K562 (cell line): Measurements from ENCODE around the gene SLC44A5. TPM values are rescaled to one million over a fixed set of nuclear protein-coding genes. Genes with fewer than 3 reads are reported as not detected.

ENCODE experiments used
- ATAC-seq: fragments of 200-7000 bp; cut with Tn5 transposase; 3 replicates; pipeline ENCODE4 v1.9.1; 2020; ENCODE audit warnings: moderate library complexity
- BruUV-seq: library from RNA; stranded (reverse); fragments of 400-500 nt; replicated peaks from 2 replicates; lab custom pipeline; 2021; lab: Mats Ljungman, UMichigan
- CTCF ChIA-PET: fragments of 300-600 bp; formaldehyde crosslinking; extraction: SDS; loops from one replicate; lab custom pipeline; 2021; ENCODE audit warnings: low intra/inter-chr PET ratio; lab: Yijun Ruan, JAX
- POLR2A ChIA-PET: fragments of 300-600, 350-650 bp; sonication (Branson Sonifier 250); formaldehyde crosslinking; extraction: SDS; loops from one replicate; lab custom pipeline; 2021; ENCODE audit warnings: antibody characterized with exemption, inconsistent platforms; lab: Yijun Ruan, JAX
- DNase-seq, 4 experiments: peaks; one replicate each; pipeline versions ENCODE4 v3.0.0 to v3.0.0-alpha.2; 2011 to 2018; ENCODE audit warnings: low spot score in 3 of 4, mixed read lengths in 3 of 4; ENCODE audit errors: extremely low read depth in 1 of 4
- FAIRE-seq: peaks from 2 replicates; lab custom pipeline; 2011; peaks lifted over from hg19 to GRCh38; lab: Jason Lieb, UNC
- H2AFZ ChIP-seq: 2 replicates; pipeline ENCODE4 v1.6.0; 2011; ENCODE audit warnings: low read depth, low read length, control low read depth, inconsistent platforms
- H3K27ac ChIP-seq: fragments of 200-600 bp; 3 replicates; pipeline ENCODE4 v1.8.0; 2011; ENCODE audit warnings: low read depth, mild to moderate bottlenecking, control low read depth, inconsistent platforms, low read length, moderate library complexity, mixed read lengths; ENCODE audit errors: extremely low read depth
- H3K27me3 ChIP-seq, 2 experiments: fragments of 300-600 bp in 1 of 2; 2 replicates in 1 of 2; 3 replicates in 1 of 2; pipeline versions ENCODE4 v1.6.0 to v1.8.0; 2011; ENCODE audit warnings: inconsistent platforms in 2 of 2, low read length in 2 of 2, mild to moderate bottlenecking in 1 of 2, mixed read lengths in 1 of 2, moderate library complexity in 1 of 2; ENCODE audit not compliant: control insufficient read depth in 2 of 2, insufficient read depth in 2 of 2
- H3K36me3 ChIP-seq: fragments of 300-600 bp; 3 replicates; pipeline ENCODE4 v1.8.0; 2011; ENCODE audit warnings: mild to moderate bottlenecking, low read length, inconsistent platforms; ENCODE audit not compliant: control insufficient read depth, insufficient read depth
- H3K4me1 ChIP-seq, 2 experiments: fragments of 200-600 bp in 1 of 2; replicated peaks in 1 of 2; 2 replicates in 1 of 2; 3 replicates in 1 of 2; pipeline versions ENCODE4 v1.5.1 to v1.8.0; 2011; ENCODE audit warnings: inconsistent platforms in 2 of 2, low read length in 2 of 2, mild to moderate bottlenecking in 1 of 2, mixed read lengths in 1 of 2, moderate library complexity in 1 of 2; ENCODE audit not compliant: control insufficient read depth in 2 of 2, insufficient read depth in 2 of 2
- H3K4me2 ChIP-seq: 2 replicates; pipeline ENCODE4 v1.6.1; 2011; ENCODE audit warnings: low read length, control low read depth, inconsistent platforms, mixed read lengths; ENCODE audit not compliant: insufficient read depth
- H3K4me3 ChIP-seq: fragments of 200-600 bp; sonication (generic), shearing (Covaris generic); 2 replicates; pipeline ENCODE4 v1.5.1; 2016; ENCODE audit warnings: control low read depth, inconsistent platforms
- H3K79me2 ChIP-seq: fragments of 200-600 bp; 3 replicates; pipeline ENCODE4 v1.8.0; 2011; ENCODE audit warnings: low read length, inconsistent platforms; ENCODE audit not compliant: control insufficient read depth, insufficient read depth
- H3K9ac ChIP-seq, 2 experiments: 2 replicates each; pipeline versions ENCODE4 v1.6.0 to v1.6.1; 2011; ENCODE audit warnings: low read depth in 2 of 2, low read length in 2 of 2, control low read depth in 1 of 2, inconsistent platforms in 1 of 2, mild to moderate bottlenecking in 1 of 2, mixed read lengths in 1 of 2; ENCODE audit not compliant: insufficient read depth in 1 of 2
- H3K9me1 ChIP-seq: one replicate; pipeline ENCODE4 v1.6.0; 2011; ENCODE audit warnings: inconsistent platforms, mild to moderate bottlenecking, low read length, moderate library complexity; ENCODE audit not compliant: control insufficient read depth, insufficient read depth
- H3K9me3 ChIP-seq: replicated peaks from 2 replicates; pipeline ENCODE4 v1.5.1; 2011; ENCODE audit warnings: low read depth, low read length, inconsistent platforms; ENCODE audit not compliant: control insufficient read depth, insufficient read depth
- H4K20me1 ChIP-seq: replicated peaks from 2 replicates; pipeline ENCODE4 v1.6.1; 2011; ENCODE audit warnings: low read length, inconsistent platforms, mixed read lengths; ENCODE audit not compliant: control insufficient read depth, insufficient read depth
- CEBPG ChIP-seq, 3 experiments: fragments of 200-800 bp in 1 of 3; sonication (Bioruptor generic) in 1 of 3; sonication (generic) in 1 of 3; formaldehyde crosslinking in 1 of 3; IDR thresholded peaks in 2 of 3; conservative IDR thresholded peaks in 1 of 3; 2 replicates each; pipeline versions ENCODE4 v1.6.1 to v1.8.0; 2016 to 2022; ENCODE audit warnings: missing compliant biosample characterization in 2 of 3, missing genetic modification characterization in 2 of 3, mild to moderate bottlenecking in 1 of 3, missing genetic modification reagents in 1 of 3
- ZBTB34 ChIP-seq: fragments of 250-450 bp; sonication (Bioruptor Pico); IDR thresholded peaks from 2 replicates; pipeline ENCODE4 v1.8.0; 2021; ENCODE audit warnings: mild to moderate bottlenecking, moderate library complexity
- in situ Hi-C: fragments of 300-500 bp; cut with MboI; formaldehyde crosslinking; loops from 4 replicates; pipeline ENCODE4 v1.15.0; 2018; ENCODE audit warnings: inconsistent platforms, mixed read lengths
- intact Hi-C: fragments of 100-400 bp; cut with micrococcal nuclease; formaldehyde crosslinking; loops from 2 replicates; pipeline ENCODE4 v1.14.2; 2022
- polyA plus RNA-seq, 8 experiments: library from polyadenylated mRNA; depleted of rRNA in 4 of 8; stranded (reverse) in 5 of 8; unstranded in 3 of 8; fragments of >200 nt; fragmentation: Nextera tagmentation in 2 of 8; fragmentation: Illumina TruSeq in 1 of 8; extraction: Ambion mirVana in 2 of 8; extraction: Trizol in 1 of 8; gene quantifications; 2 replicates each; pipeline versions ENCODE4 v1.2.1 to v1.2.3, GENCODE V29; 2011 to 2014; ENCODE audit warnings: inconsistent platforms in 1 of 8, missing spikeins in 1 of 8
- total RNA-seq, 7 experiments: library from RNA; depleted of rRNA in 6 of 7; stranded (reverse); fragments of >200 nt in 6 of 7; fragmentation: Illumina TruSeq in 2 of 7; extraction: Trizol in 2 of 7; gene quantifications; 2 replicates each; pipeline versions ENCODE4 v1.2.1 to v1.2.3, GENCODE V29; 2011 to 2021; ENCODE audit warnings: low replicate concordance in 1 of 7

Gene SLC44A5
- total and polyA plus RNA-seq, 9 of the 15 experiments (the other 6 are each of a cell fraction or from before 2014, with no cell fraction given), result 1.2 to 10.1 (median 3.2) TPM

- DNase-seq (no peak), ATAC-seq (no peak), FAIRE-seq (no peak)
- TF ChIP-seq ZBTB34 (CRISPR knock-in tag) (no peak), CEBPG (CRISPR knock-in tag; IDR thresholded peaks at IDR 0.05) (no peak), CEBPG (tag; conservative IDR thresholded peaks at IDR 0.05 in 1 of 2, IDR thresholded peaks at IDR 0.05 in 1 of 2) (0 out of 4 replicates have a peak, but pooled peaks have one; percentile 15 to 20)
- Histone ChIP-seq H4K20me1 (no peaks in the 10 kb centered on the region), H3K4me1 (peaks cover 0 to 9% of the 10 kb centered on the region in 2 experiments; a peak in 2 of 5 replicates), H3K79me2 (no peaks in the 10 kb centered on the region), H2AFZ (no peak overlapping the region), H3K4me2 (no peak overlapping the region), H3K9ac (no peak overlapping the region), H3K4me3 (no peak overlapping the region), H3K27ac (no peak overlapping the region), H3K9me3 (no peaks in the 10 kb centered on the region), H3K36me3 (no peaks in the 10 kb centered on the region), H3K27me3 (no peaks in the 10 kb centered on the region), H3K9me1 (no peaks in the 10 kb centered on the region)
- no TSS peak for BruUV-seq
- in situ Hi-C loops, result no loop called here
- intact Hi-C loops, result no loop called here
- ChIA-PET POLR2A (interaction anchor here (0.6 to 1.8 kb wide), 2 partner anchors 9 to 17 kb away, joined by 3 to 6 read pairs; no protein-coding TSS in a partner anchor), CTCF (no interaction called here)
Observed at GRCh38 chr1:75274920-75275506, 335.9 kb downstream of the SLC44A5 start.
